GM12801 (cell line): ENCODE results near the gene NLRP1.

Source experiments
- TF ChIP-seq, protein P1 (sequence below): IDR thresholded peaks from one replicate; pipeline ENCODE4 v1.5.1; 2011; ENCODE audit warnings: control low read depth; ENCODE audit not compliant: insufficient read length; ENCODE audit errors: extremely low read depth

NLRP1 gene

DNA sequence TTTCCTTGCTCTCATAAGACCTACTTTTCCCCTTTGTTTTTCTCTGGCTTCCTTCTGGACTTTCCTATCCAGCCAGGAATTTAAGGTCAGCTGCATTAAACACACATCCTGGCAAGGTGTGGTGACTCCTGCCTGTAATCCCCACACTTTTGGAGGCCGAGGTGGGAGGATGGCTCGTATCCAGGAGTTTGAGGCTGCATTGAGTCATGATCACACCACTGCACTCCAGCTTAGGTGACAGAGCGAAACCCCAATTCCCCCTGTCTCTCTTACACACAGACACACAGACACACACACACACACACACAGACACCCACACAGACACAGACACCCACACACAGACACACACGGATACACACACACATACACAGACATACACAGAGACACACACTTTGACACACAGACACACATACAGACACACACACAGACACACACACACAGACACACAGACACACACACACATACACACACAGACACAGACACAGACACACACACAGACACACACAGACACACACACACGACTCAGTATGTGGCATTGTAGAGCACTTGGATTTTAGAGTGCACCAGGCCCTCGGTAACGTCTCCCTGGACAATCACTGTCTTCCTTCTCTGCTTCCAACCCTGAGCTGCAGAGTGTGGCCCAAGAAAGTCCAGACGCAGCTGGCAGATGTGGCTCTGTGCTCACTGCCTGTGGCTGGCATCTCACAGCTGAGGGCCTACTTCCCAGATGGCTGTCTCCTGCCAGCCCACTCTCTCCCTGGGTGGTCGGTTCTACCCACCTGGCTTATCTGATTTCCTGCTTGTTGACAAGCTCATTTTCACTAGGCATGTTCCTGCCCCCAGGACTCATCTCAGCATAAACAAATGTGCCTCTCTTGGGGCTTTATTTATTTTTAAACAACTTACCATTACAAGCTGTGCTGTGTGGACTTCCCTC is 39.0 kb downstream of the NLRP1 start:
- TF ChIP-seq, protein P1, sequence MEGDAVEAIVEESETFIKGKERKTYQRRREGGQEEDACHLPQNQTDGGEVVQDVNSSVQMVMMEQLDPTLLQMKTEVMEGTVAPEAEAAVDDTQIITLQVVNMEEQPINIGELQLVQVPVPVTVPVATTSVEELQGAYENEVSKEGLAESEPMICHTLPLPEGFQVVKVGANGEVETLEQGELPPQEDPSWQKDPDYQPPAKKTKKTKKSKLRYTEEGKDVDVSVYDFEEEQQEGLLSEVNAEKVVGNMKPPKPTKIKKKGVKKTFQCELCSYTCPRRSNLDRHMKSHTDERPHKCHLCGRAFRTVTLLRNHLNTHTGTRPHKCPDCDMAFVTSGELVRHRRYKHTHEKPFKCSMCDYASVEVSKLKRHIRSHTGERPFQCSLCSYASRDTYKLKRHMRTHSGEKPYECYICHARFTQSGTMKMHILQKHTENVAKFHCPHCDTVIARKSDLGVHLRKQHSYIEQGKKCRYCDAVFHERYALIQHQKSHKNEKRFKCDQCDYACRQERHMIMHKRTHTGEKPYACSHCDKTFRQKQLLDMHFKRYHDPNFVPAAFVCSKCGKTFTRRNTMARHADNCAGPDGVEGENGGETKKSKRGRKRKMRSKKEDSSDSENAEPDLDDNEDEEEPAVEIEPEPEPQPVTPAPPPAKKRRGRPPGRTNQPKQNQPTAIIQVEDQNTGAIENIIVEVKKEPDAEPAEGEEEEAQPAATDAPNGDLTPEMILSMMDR, result no peak

DNA sequence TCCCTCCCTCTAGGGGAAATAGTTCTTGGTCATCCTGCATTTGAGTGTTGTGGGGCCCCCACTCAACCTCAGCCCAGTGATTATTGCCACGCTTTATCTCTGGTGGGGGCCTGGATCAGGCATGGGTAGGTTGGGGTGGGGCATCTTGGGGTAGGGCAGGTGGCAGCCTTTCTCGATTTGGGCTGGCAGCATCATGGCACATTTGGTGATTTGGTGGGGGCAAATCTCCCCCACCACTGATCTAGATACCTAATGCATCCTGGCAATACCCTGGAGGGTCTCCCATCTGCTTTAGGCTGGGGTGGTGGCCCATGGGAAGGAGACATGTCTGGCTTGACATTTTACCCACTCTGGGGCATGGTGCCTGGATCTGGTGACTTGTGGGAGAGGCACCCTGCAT is 40.2 kb downstream of the NLRP1 start:
- TF ChIP-seq, protein P1, result no peak

DNA sequence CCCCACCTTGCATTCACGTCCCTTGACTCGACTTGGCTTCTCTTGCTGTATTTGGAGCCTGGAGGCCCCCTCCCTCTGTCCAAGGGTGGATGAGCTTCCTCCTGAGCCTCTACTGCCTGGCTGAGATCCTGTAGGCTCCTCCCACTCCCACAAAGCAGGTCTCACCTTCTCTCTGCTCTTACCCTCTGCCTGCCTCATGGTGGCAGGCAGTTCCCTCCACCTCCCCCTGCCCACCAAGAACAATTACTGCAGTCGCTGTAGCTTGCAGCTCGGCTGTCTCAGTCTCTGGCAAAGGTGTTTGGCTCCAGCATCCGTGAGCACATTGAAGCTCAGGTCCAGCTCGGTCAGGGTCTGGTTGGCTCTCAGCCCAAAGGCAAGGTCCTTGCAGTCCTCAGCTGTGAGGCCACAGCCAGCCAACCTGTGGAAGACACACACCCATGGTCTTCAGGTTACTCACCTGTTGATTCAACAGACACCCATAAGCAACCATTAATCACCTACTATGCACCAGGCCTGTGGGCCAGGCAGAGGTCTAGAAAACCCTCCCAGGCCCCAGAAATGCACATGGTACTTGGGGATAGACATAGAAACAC is 42.6 kb downstream of the NLRP1 start:
- TF ChIP-seq, protein P1, result no peak

DNA sequence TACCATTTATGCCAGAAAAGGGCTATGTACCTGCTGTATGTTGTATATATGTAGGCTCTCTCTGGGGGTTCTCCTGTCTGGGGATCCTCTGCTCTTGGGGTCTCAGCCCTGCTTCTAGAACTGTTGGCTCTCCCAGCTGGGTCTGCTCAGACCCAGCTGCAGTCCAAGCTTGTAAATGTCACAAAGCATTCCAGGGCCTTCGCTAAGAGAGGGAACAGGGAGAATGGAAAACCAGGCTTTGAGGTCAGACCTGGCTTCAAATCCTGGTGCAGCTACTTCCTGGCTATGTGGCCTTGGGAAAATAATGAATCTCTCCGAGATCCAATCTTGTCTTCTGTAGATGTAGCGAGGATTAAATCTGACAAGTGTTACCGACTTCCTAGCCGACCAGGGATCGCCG is 44.0 kb downstream of the NLRP1 start:
- TF ChIP-seq, protein P1, result no peak

DNA sequence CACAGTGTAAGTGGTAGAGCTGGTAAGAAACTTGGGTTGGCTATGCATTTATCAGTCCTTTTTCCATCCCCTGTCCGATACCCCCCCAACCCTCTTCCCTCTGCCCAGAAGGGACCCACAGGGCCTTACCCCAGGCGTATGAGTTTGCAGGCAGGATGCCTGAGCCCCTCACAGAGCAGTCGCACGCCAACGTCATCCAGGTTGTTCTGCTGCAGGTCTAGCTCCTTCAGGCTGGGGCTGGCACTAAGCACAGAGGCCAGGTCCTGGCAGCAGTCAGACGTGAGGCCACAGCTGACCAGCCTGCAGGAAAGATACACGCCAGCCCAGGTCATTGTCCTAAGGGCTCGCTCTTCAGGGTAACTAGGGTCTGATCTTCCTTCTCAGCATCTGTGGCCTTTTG is 45.0 kb downstream of the NLRP1 start:
- TF ChIP-seq, protein P1, result no peak

DNA sequence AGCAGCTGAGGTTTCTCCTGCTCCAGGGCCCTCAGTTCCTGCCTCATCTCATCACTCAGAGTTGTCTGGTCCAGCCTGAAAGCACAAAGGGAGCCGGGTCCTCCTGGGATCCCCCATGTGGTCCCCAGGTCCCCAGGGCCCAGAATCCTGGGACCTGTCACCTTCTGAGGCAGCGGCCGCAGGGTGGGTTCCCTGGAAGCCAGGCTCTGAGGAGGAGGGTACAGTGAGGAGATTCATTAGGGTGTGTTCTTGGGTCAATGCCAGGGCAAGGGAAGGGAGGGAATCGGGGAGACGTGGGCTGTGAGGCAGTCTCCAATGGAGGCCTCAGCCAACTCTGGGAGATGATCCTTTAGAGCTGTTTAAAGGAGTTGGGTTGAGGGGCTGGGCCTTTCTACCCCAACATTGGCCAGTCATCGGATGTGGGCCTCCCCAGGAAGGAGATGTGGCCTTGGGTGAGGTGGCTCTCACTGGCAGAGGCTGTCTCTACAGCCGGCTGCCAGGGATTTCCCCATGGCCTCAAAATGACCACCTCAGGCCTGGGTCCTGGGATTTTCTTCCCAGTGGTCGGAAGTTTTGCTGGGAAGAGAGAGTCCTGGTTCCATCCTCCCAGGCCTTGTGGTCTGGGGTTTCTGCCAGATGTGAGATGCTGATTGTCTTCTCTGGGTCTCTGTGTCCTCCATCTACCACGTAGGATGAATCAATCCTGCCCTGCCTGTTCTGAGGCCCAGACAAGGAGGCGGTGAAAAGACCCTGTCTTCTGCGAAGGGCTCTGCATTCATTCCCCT is 47.3 kb downstream of the NLRP1 start:
- TF ChIP-seq, protein P1, result no peak

DNA sequence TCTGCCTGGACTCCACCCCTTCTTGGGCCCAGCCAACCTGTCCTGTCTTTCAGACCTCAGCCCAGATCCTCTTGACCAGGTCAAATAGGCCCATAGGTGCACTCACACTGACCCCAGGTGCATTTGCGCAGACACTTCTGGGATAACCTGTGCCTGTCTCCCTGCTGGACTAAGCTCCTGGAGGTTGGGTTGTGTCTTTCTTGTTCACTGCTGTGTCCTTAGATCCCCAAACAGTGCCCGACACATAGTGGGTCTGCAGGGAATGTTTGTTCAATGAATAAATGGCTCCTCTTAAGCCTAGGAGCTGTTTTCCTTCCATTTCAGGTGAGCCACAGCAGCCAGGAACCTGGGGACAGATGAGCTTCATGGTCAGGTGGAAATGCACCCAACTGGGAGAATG is 48.9 kb downstream of the NLRP1 start:
- TF ChIP-seq, protein P1, result no peak
